Spleen (tissue), 11 donors: ENCODE data around the gene PDE4B. TPM values are rescaled to one million over a fixed set of nuclear protein-coding genes. Genes with fewer than 3 reads are reported as not detected.
A peak's percentile ranks its signal among the peaks of the same experiment; 100 is the strongest.

Experiments used
- DNase-seq: peaks from one replicate; pipeline ENCODE4 v3.0.0-alpha.2; 2020
- H3K27ac ChIP-seq, 8 donors: fragments of 200-600 bp; sonication (generic) in 7 of 8; 1 replicate in 4 of 8; 2 replicates in 4 of 8; pipeline versions ENCODE4 v1.5.0 to v1.8.0; 2016 to 2021; ENCODE audit warnings: inconsistent platforms in 4 of 8, mild to moderate bottlenecking in 4 of 8, moderate library complexity in 1 of 8
- H3K27me3 ChIP-seq, 7 donors: fragments of 200-600 bp; sonication (generic) in 6 of 7; replicated peaks in 1 of 7; 1 replicate in 4 of 7; 2 replicates in 3 of 7; pipeline versions ENCODE4 v1.5.0 to v1.8.0; 2016 to 2021; ENCODE audit warnings: inconsistent platforms in 3 of 7, mild to moderate bottlenecking in 1 of 7
- H3K36me3 ChIP-seq, 6 donors: fragments of 200-600 bp; sonication (generic) in 5 of 6; 1 replicate in 4 of 6; 2 replicates in 2 of 6; pipeline versions ENCODE4 v1.5.0 to v1.8.0; 2016 to 2021; ENCODE audit warnings: inconsistent platforms in 2 of 6
- H3K4me1 ChIP-seq, 6 donors: fragments of 200-600 bp; sonication (generic) in 5 of 6; 1 replicate in 3 of 6; 2 replicates in 3 of 6; pipeline versions ENCODE4 v1.5.0 to v1.8.0; 2016 to 2021; ENCODE audit warnings: inconsistent platforms in 3 of 6
- H3K4me3 ChIP-seq, 8 donors: fragments of 200-600 bp; sonication (generic) in 7 of 8; 1 replicate in 4 of 8; 2 replicates in 4 of 8; pipeline versions ENCODE4 v1.5.0 to v1.8.0; 2016 to 2021; ENCODE audit warnings: inconsistent platforms in 4 of 8, mild to moderate bottlenecking in 4 of 8, moderate library complexity in 2 of 8
- H3K9me3 ChIP-seq, 8 donors: fragments of 200-600 bp; sonication (generic) in 7 of 8; 1 replicate in 4 of 8; 2 replicates in 4 of 8; pipeline versions ENCODE4 v1.5.0 to v1.8.0; 2016 to 2021; ENCODE audit warnings: inconsistent platforms in 4 of 8
- POLR2A ChIP-seq, 3 donors: fragments of 450-650 bp; IDR thresholded peaks; one replicate each; pipeline ENCODE4 v1.5.1; 2017; ENCODE audit warnings: antibody characterized with exemption in 3 of 3, mild to moderate bottlenecking in 1 of 3
- POLR2AphosphoS5 ChIP-seq, 3 donors: sonication (generic); formaldehyde crosslinking; IDR thresholded peaks; one replicate each; pipeline ENCODE4 v1.5.1; 2017; ENCODE audit warnings: antibody characterized with exemption in 3 of 3
- WGBS, 5 donors: extraction: QIAGEN DNeasy Blood & Tissue Kit in 3 of 5; methylation state at CpG; one replicate each; pipeline versions ENCODE4 v1.1.5 to v1.1.7; 2013 to 2018; 5-methylcytosine and 5-hydroxymethylcytosine counted together
- intact Hi-C: fragments of 100-400 bp; cut with DNase I; formaldehyde crosslinking; loops from one replicate; pipeline ENCODE4 v1.15.0; 2023; ENCODE audit warnings: low total_unique reads
- polyA plus RNA-seq, 3 donors: library from polyadenylated mRNA; stranded (reverse); fragments of 200-250 nt; gene quantifications; one replicate each; pipeline ENCODE4 v1.2.1, GENCODE V29; 2013
- total RNA-seq, 7 donors: library from RNA; depleted of rRNA in 3 of 7; stranded (reverse); fragments of >200 nt in 3 of 7; fragmentation: NEBNext Ultra II Directional in 4 of 7; extraction: Animal tissue kit (Norgen Biotek cat#: 25700) in 4 of 7; gene quantifications; one replicate each; pipeline versions ENCODE4 v1.1.0 to v1.2.1, GENCODE V29; 2016 to 2021
- TF ChIP-seq, protein P1 (sequence below), 11 experiments: fragments of 200-600 bp in 7 of 11; fragments of 450-650 bp in 4 of 11; sonication (generic) in 4 of 11; IDR thresholded peaks in 8 of 11; conservative IDR thresholded peaks in 3 of 11; 1 replicate in 7 of 11; 2 replicates in 4 of 11; pipeline versions ENCODE4 v1.4.0 to v1.8.0; 2016 to 2021; ENCODE audit warnings: antibody characterized with exemption in 11 of 11, inconsistent platforms in 4 of 11, mild to moderate bottlenecking in 1 of 11
- donor health status: healthy with polysubstance abuse.
- donor health status: DM: no; HTN: no; CAD: no; lungs with moderate emphysema.
- donor health status: DM: no; HTN: no; CAD: no.
- donor health status: Bipolar disorder and iron deficiency.
- donor health status: healthy.
- donor health status: DM: no; HTN: no; CAD: no.
- donor health status: DM: yes; HTN: yes; CAD: no.

The PDE4B gene
- total and polyA plus RNA-seq, 10 donors, result 12.6 to 88.2 (median 51.9) TPM

DNA sequence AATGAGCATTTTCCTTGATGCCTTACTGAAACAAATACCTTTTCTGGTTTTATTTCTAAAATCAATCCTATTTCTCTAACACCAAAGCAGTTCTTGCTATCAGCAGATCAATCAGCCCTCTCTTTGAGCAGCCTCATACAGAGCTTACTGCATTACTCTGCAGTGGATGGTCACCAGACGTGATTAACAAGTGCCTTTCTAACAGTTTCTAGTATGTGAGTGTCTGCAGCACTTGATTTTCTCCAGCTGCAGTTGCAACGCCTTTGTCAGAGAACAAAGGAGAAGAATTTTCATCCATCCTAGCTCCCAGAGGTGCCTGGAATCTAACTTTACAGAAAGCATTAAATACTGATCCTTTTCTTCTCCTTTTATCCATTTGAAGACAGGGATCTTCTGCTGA, 563.9 kb downstream of the PDE4B start:
- Histone ChIP-seq H3K27ac (peak overlapping the region in 1 of 8 donors; percentile 47), H3K4me1 (peaks cover 25 to 100% (median 72%) of the 10 kb centered on the region in 6 donors), H3K36me3 (peaks cover 0 to 49% (median 15%) of the 10 kb centered on the region in 6 donors), H3K4me3 (no peak overlapping the region), H3K9me3 (no peaks in the 10 kb centered on the region), H3K27me3 (no peaks in the 10 kb centered on the region)
- WGBS, 5 donors, result 74 to 88% (median 84%) methylated on average over 2 of the region's 2 CpGs
- TF ChIP-seq POLR2AphosphoS5 (IDR thresholded peaks at IDR 0.05) (no peak), POLR2A (IDR thresholded peaks at IDR 0.05) (no peak)
- TF ChIP-seq, protein P1, sequence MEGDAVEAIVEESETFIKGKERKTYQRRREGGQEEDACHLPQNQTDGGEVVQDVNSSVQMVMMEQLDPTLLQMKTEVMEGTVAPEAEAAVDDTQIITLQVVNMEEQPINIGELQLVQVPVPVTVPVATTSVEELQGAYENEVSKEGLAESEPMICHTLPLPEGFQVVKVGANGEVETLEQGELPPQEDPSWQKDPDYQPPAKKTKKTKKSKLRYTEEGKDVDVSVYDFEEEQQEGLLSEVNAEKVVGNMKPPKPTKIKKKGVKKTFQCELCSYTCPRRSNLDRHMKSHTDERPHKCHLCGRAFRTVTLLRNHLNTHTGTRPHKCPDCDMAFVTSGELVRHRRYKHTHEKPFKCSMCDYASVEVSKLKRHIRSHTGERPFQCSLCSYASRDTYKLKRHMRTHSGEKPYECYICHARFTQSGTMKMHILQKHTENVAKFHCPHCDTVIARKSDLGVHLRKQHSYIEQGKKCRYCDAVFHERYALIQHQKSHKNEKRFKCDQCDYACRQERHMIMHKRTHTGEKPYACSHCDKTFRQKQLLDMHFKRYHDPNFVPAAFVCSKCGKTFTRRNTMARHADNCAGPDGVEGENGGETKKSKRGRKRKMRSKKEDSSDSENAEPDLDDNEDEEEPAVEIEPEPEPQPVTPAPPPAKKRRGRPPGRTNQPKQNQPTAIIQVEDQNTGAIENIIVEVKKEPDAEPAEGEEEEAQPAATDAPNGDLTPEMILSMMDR (IDR thresholded peaks at IDR 0.05 in 8 of 11, conservative IDR thresholded peaks at IDR 0.05 in 3 of 11), result no peak
- intact Hi-C loops, result no loop called here
- no peak for DNase-seq

DNA sequence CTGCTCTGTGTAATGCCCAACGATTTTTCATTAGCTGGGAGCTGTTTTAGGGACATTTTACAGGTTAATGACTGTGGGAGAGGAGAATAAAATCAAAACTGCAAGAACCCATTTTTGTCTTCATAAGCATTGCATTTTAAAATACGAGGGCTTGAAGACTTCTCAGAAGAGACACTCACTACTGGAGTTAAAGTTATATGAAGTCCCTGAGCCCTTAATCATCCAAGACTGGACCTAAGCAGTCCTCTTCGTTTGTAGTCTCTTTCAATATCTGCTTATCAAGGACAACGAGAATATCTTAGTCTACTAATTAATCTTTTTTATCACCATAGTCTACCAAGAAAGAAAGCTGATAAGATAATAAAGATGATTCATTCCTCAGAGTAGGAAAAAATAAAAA, 564.3 kb downstream of the PDE4B start:
- no peak for DNase-seq
- peak overlapping the region in 1 of 8 donors; percentile 47 for H3K27ac ChIP-seq
- H3K27me3 ChIP-seq, result no peaks in the 10 kb centered on the region
- H3K36me3 ChIP-seq, result peaks cover 0 to 53% (median 20%) of the 10 kb centered on the region in 6 donors
- no peaks in the 10 kb centered on the region for H3K9me3 ChIP-seq
- 75 to 90% (median 78%) methylated on average over 4 of the region's 4 CpGs for WGBS, 5 donors
- H3K4me1 ChIP-seq, result peaks cover 21 to 98% (median 68%) of the 10 kb centered on the region in 6 donors
- intact Hi-C loops, result no loop called here
- no peak for TF ChIP-seq POLR2AphosphoS5 (IDR thresholded peaks at IDR 0.05)
- TF ChIP-seq, protein P1 (IDR thresholded peaks at IDR 0.05 in 8 of 11, conservative IDR thresholded peaks at IDR 0.05 in 3 of 11), result no peak
- no peak for TF ChIP-seq POLR2A (IDR thresholded peaks at IDR 0.05)
- no peak overlapping the region for H3K4me3 ChIP-seq

DNA sequence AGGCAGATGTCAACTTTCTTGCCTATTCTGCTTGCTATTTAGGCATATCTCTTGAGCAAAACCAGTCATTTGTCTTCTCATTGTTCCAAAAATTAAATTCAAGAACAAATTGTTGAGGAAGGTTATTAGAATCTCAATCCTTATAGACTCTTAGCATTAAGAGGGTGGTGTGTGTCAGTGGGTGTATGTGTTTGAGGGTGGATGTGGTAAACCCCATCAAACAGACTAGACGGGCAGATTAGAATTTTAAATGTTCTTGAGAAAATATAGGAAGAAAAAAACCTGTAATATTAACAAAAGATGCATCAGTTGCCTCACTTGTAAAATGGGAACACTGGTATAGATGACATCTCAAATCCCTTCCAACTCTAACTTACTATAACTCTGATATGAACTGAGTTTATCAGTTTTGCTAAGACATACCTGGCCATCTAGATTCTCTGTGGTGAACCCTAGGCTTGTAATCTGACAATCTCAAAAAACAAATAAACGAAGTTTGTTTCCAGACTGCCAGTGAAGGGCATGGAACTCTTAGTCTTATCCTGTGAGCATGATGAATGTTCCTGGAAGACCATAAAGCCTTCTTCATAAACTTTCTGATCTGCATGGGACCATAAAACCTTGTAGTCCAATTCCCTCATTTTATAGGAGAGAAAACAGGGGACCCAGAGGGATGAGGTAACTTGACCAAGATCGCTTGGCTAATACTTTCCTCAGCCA, 564.9 kb downstream of the PDE4B start:
- Histone ChIP-seq H3K36me3 (peaks cover 0 to 59% (median 26%) of the 10 kb centered on the region in 6 donors), H3K27ac (peak overlapping the region in 3 of 8 donors; percentile 0 to 47 (median 14)), H3K4me3 (no peak overlapping the region), H3K4me1 (peaks cover 18 to 97% (median 61%) of the 10 kb centered on the region in 6 donors), H3K27me3 (no peaks in the 10 kb centered on the region), H3K9me3 (no peaks in the 10 kb centered on the region)
- intact Hi-C loops, result no loop called here
- TF ChIP-seq POLR2AphosphoS5 (IDR thresholded peaks at IDR 0.05), result no peak
- no peak for TF ChIP-seq POLR2A (IDR thresholded peaks at IDR 0.05)
- TF ChIP-seq, protein P1 (IDR thresholded peaks at IDR 0.05 in 8 of 11, conservative IDR thresholded peaks at IDR 0.05 in 3 of 11), result no peak
- DNase-seq, result no peak
- WGBS, 5 donors, result 65 to 78% (median 75%) methylated on average over 3 of the region's 3 CpGs

DNA sequence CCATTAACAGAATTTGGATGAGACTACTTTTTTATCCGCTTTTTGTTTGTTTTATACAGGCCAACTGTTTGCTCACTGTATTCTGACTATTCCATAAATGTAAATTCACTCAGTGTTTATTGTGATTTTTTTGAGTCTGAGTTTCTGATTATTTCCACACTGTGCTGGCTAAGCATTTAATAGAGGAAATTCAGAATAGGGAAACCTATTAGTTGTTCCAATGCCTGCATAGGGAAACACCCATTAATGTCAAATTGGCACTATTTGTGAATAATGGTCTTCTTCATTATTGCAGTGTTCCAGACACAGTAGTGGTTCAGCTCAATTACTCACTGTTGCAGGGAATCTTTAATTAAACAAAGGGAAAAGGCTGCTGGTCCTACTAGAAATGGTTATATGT, 566.6 kb downstream of the PDE4B start:
- no peak overlapping the region for H3K4me3 ChIP-seq
- peaks cover 0 to 75% (median 42%) of the 10 kb centered on the region in 6 donors for H3K36me3 ChIP-seq
- 90 to 96% (median 94%) methylated on average over 1 of the region's 1 CpG for WGBS, 5 donors
- intact Hi-C loops, result no loop called here
- TF ChIP-seq POLR2A (IDR thresholded peaks at IDR 0.05), result no peak
- no peak for TF ChIP-seq POLR2AphosphoS5 (IDR thresholded peaks at IDR 0.05)
- TF ChIP-seq, protein P1 (IDR thresholded peaks at IDR 0.05 in 8 of 11, conservative IDR thresholded peaks at IDR 0.05 in 3 of 11), result no peak
- H3K27me3 ChIP-seq, result no peaks in the 10 kb centered on the region
- no peak for DNase-seq
- no peaks in the 10 kb centered on the region for H3K9me3 ChIP-seq
- H3K4me1 ChIP-seq, result peaks cover 8 to 92% (median 45%) of the 10 kb centered on the region in 6 donors
- H3K27ac ChIP-seq, result peak overlapping the region in 3 of 8 donors; percentile 38 to 47 (median 39)
